Measurements from ENCODE around the gene DLGAP1.

GRCh38 chr18:4246374-4246773 is 208.7 kb downstream of the DLGAP1 start:
- no peak for TF ChIP-seq EZH2 (IDR thresholded peaks at IDR 0.05; ENCODE audit: insufficient read depth, poor library complexity, severe bottlenecking)
- no peak for TF ChIP-seq EZH2phosphoT487 (IDR thresholded peaks at IDR 0.05; ENCODE audit: insufficient read depth, low read depth)
